Stimulated activated CD4-positive, alpha-beta T cell treated with anti-CD3 and anti-CD28 coated beads, Interleukin-4, amount 100 ng/mL, for 48 hours (primary cell): ENCODE results near the gene AMY2B.
"Not testable (repeated sequence)": the region's sequence is repeated elsewhere in the genome, so short reads cannot be mapped to it uniquely, and the experiment has no call there.

Source experiments
- DNase-seq, 2 donors: peaks; one replicate each; pipeline ENCODE4 v3.0.0-alpha.2; 2020; ENCODE audit warnings: low read depth in 2 of 2

The AMY2B gene

GRCh38 chr1:103627436-103627835, 56.0 kb downstream of the AMY2B start:
- DNase-seq, result not testable (repeated sequence)
